Activated T-cell treated with anti-CD3 and anti-CD28 coated beads, Interleukin-2, amount 50 U/mL, for 72 hours (primary cell): ENCODE measurements around the gene DAGLA. TPM values are rescaled to one million over a fixed set of nuclear protein-coding genes. Genes with fewer than 3 reads are reported as not detected.

ENCODE experiments used
- ATAC-seq, 2 donors: fragments of 150-1000 bp; cut with Tn5 transposase; replicated peaks in 1 of 2; 2 replicates each; pipeline ENCODE4 v1.10.0; 2021; ENCODE audit warnings: moderate library complexity in 2 of 2, mild to moderate bottlenecking in 1 of 2
- DNase-seq, 2 donors: peaks; one replicate each; pipeline ENCODE4 v3.0.0; 2021 to 2022; ENCODE audit warnings: mixed read lengths in 1 of 2
- H3K27ac Mint-ChIP-seq: one replicate; pipeline ENCODE4 v1.8.0; 2022; ENCODE audit warnings: mild to moderate bottlenecking, moderate library complexity, mixed read lengths
- H3K27me3 Mint-ChIP-seq: one replicate; pipeline ENCODE4 v1.8.0; 2022; ENCODE audit warnings: low read depth, mixed read lengths
- H3K36me3 Mint-ChIP-seq, 2 donors: one replicate each; pipeline ENCODE4 v1.8.0; 2022; ENCODE audit warnings: mixed read lengths in 2 of 2, mild to moderate bottlenecking in 1 of 2; ENCODE audit not compliant: insufficient read depth in 2 of 2
- H3K4me1 Mint-ChIP-seq: one replicate; pipeline ENCODE4 v1.8.0; 2022; ENCODE audit warnings: low read depth, mixed read lengths
- H3K4me3 Mint-ChIP-seq, 2 donors: one replicate each; pipeline ENCODE4 v1.8.0; 2022; ENCODE audit warnings: mild to moderate bottlenecking in 2 of 2, mixed read lengths in 2 of 2, moderate library complexity in 2 of 2
- H3K9me3 Mint-ChIP-seq, 2 donors: one replicate each; pipeline ENCODE4 v1.8.0; 2022; ENCODE audit warnings: mixed read lengths in 2 of 2
- total RNA-seq, 2 donors: library from RNA; stranded (reverse); gene quantifications; one replicate each; pipeline ENCODE4 v1.2.3, GENCODE V29; 2022

DAGLA gene
- total RNA-seq, 2 donors from 2014 or later, result 0.05 to 0.09 TPM

GRCh38 chr11:61713464-61713863, 33.3 kb downstream of the DAGLA start:
- Mint-ChIP-seq H3K27ac (no peak overlapping the region), H3K36me3 (no peaks in the 10 kb centered on the region), H3K9me3 (no peaks in the 10 kb centered on the region), H3K27me3 (peaks cover 6% of the 10 kb centered on the region), H3K4me3 (no peak overlapping the region), H3K4me1 (no peaks in the 10 kb centered on the region)
- DNase-seq, result no peak
- ATAC-seq, result no peak

DNA sequence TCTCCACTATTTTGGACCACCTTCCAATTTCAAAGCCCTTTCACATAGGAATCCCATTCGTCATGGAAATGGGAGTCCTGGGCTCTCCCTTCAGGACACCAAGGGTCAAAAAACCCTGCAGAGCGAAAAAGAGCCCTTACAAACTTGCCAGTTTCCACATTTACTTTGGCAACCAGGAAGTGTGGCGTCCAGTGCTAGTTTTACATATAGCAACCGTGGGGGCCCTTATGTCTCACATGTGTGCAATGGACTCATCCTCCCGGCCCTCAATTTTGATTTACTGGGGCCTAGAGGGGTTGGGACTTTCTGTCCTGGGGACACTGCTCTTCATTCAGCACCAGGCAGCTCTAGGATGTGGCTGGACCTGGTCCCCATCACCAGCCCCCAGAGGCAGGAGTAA, 33.7 kb downstream of the DAGLA start:
- Mint-ChIP-seq H3K27me3 (peaks cover 6% of the 10 kb centered on the region), H3K36me3 (no peaks in the 10 kb centered on the region), H3K9me3 (no peaks in the 10 kb centered on the region), H3K4me1 (no peaks in the 10 kb centered on the region), H3K4me3 (no peak overlapping the region), H3K27ac (no peak overlapping the region)
- no peak for DNase-seq
- ATAC-seq, result no peak

- Mint-ChIP-seq H3K9me3 (no peaks in the 10 kb centered on the region), H3K27me3 (peaks cover 6% of the 10 kb centered on the region), H3K4me3 (no peak overlapping the region), H3K36me3 (no peaks in the 10 kb centered on the region), H3K4me1 (no peaks in the 10 kb centered on the region), H3K27ac (no peak overlapping the region)
- ATAC-seq, result no peak
- DNase-seq, result no peak
Observed at GRCh38 chr11:61714316-61714715, 34.1 kb downstream of the DAGLA start.

DNA sequence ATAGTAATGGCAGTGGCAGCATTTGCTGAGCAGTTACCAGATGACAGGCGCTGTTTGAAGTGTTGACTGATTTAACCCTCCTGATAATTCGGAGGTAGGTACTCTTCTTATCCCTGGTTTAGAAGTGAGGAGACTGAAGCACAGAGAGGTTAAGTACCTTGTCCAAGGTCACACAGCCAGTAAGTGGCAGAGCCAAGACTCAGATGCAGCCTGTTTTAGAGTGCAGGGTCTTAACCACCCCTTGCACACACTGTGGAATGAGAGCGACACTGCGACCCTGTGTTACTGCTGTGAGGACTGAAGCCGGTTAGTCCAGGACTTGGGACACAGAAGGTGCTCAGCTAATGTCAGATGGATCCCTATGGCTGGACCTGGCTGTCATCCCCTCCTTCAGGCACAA, 34.7 kb downstream of the DAGLA start:
- Mint-ChIP-seq H3K36me3 (no peaks in the 10 kb centered on the region), H3K9me3 (no peaks in the 10 kb centered on the region), H3K4me3 (no peak overlapping the region), H3K4me1 (no peaks in the 10 kb centered on the region), H3K27ac (no peak overlapping the region), H3K27me3 (peaks cover 6% of the 10 kb centered on the region)
- no peak for DNase-seq
- no peak for ATAC-seq

- Mint-ChIP-seq H3K27me3 (peaks cover 6% of the 10 kb centered on the region), H3K4me1 (no peaks in the 10 kb centered on the region), H3K9me3 (no peaks in the 10 kb centered on the region), H3K4me3 (no peak overlapping the region), H3K27ac (no peak overlapping the region), H3K36me3 (no peaks in the 10 kb centered on the region)
- DNase-seq, result no peak
- ATAC-seq, result no peak
Observed at GRCh38 chr11:61715867-61716266, 35.7 kb downstream of the DAGLA start.

DNA sequence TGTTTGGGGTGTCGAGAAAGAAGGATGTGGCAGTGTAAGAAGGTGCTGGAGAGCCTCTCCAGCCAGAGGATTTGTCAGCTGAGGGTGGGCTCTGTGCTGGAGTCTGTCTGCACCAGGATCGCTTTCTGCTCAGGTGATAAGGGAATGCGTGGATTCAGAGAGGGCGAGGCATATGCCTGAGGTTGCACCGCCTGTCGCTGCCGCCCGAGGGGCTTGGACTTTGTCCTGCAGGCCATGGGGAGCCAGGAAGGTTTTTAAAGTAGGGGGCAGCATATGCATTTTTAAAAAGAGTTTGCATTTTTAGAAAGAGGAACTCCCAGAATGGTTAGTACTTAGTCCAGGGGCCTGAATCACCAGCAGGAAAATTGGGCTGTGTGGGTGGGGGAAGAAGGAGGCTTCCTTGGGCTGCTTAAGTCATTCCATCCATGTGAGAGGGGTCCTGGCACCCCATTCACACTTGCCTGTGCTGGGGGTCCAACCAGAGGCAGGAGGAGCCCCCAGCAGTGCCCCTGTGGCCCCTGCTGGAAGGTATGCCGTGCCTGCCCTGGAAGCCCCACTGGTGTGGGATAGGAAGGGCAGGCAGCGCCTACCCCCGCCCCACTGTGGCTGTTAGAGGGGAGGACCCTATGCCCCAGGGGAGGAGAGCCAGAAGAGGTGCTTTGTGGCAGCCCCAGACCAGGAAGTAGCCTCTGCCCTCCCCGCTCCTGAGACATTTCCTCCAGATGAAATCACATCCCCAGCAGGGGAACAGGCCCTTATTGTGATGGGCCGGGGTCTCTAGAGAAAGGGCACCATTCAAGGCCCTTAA, 36.5 kb downstream of the DAGLA start:
- Mint-ChIP-seq H3K27ac (no peak overlapping the region), H3K4me3 (no peak overlapping the region), H3K27me3 (peaks cover 6% of the 10 kb centered on the region), H3K9me3 (no peaks in the 10 kb centered on the region), H3K4me1 (no peaks in the 10 kb centered on the region), H3K36me3 (no peaks in the 10 kb centered on the region)
- no peak for ATAC-seq
- DNase-seq, result no peak

GRCh38 chr11:61717286-61718033, 37.3 kb downstream of the DAGLA start:
- no peaks in the 10 kb centered on the region for H3K36me3 Mint-ChIP-seq
- H3K27me3 Mint-ChIP-seq, result peaks cover 6% of the 10 kb centered on the region
- no peaks in the 10 kb centered on the region for H3K9me3 Mint-ChIP-seq
- H3K4me1 Mint-ChIP-seq, result no peaks in the 10 kb centered on the region
- H3K4me3 Mint-ChIP-seq, result no peak overlapping the region
- DNase-seq (no peak), ATAC-seq (no peak)
- H3K27ac Mint-ChIP-seq, result no peak overlapping the region

- Mint-ChIP-seq H3K27me3 (peaks cover 6% of the 10 kb centered on the region), H3K4me1 (no peaks in the 10 kb centered on the region)
- no peak for ATAC-seq
Observed at GRCh38 chr11:61718046-61718531, 37.9 kb downstream of the DAGLA start.

GRCh38 chr11:61718621-61719302, 38.6 kb downstream of the DAGLA start:
- no peak for DNase-seq
- H3K9me3 Mint-ChIP-seq, result no peaks in the 10 kb centered on the region
- ATAC-seq, result no peak
- H3K36me3 Mint-ChIP-seq, result no peaks in the 10 kb centered on the region
- H3K27ac Mint-ChIP-seq, result no peak overlapping the region
- peaks cover 6% of the 10 kb centered on the region for H3K27me3 Mint-ChIP-seq
- H3K4me3 Mint-ChIP-seq, result no peak overlapping the region
- H3K4me1 Mint-ChIP-seq, result no peaks in the 10 kb centered on the region

More at GRCh38 chr11:61718046-61718531, 37.9 kb downstream of the DAGLA start:
- no peak for DNase-seq
- Mint-ChIP-seq H3K9me3 (no peaks in the 10 kb centered on the region), H3K27ac (no peak overlapping the region), H3K36me3 (no peaks in the 10 kb centered on the region), H3K4me3 (no peak overlapping the region)

DNA sequence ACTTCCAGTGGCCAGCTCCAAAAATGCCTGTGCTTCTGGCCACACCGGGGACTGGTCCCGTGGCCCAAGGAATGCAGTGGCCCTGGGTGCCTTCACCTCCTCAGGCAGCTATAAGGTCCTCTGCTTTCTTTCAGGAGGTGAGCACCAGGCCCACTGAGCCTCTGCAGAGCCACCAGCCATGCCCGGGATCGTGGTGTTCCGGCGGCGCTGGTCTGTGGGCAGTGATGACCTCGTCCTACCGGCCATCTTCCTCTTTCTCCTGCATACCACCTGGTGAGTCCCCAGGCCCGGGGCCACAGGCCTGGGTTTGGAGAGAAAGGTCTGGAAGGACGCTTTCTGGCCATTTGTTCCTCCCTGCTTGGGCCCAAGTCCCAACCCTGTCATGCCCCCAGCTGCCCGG, 39.8 kb downstream of the DAGLA start:
- H3K27me3 Mint-ChIP-seq, result peaks cover 6% of the 10 kb centered on the region
- H3K27ac Mint-ChIP-seq, result no peak overlapping the region
- no peaks in the 10 kb centered on the region for H3K9me3 Mint-ChIP-seq
- DNase-seq (no peak), ATAC-seq (no peak)
- H3K4me3 Mint-ChIP-seq, result no peak overlapping the region
- no peaks in the 10 kb centered on the region for H3K36me3 Mint-ChIP-seq
- H3K4me1 Mint-ChIP-seq, result no peaks in the 10 kb centered on the region

GRCh38 chr11:61720597-61720996, 40.4 kb downstream of the DAGLA start:
- Mint-ChIP-seq H3K27ac (no peak overlapping the region), H3K4me1 (no peaks in the 10 kb centered on the region), H3K4me3 (no peak overlapping the region), H3K9me3 (no peaks in the 10 kb centered on the region), H3K27me3 (peaks cover 6% of the 10 kb centered on the region), H3K36me3 (no peaks in the 10 kb centered on the region)
- ATAC-seq (no peak), DNase-seq (no peak)

- Mint-ChIP-seq H3K4me1 (peaks cover 5% of the 10 kb centered on the region), H3K27ac (no peak overlapping the region), H3K4me3 (no peak overlapping the region), H3K9me3 (no peaks in the 10 kb centered on the region), H3K27me3 (no peaks in the 10 kb centered on the region), H3K36me3 (no peaks in the 10 kb centered on the region)
- no peak for DNase-seq
- no peak for ATAC-seq
Observed at GRCh38 chr11:61724437-61724836, 44.2 kb downstream of the DAGLA start.

DNA sequence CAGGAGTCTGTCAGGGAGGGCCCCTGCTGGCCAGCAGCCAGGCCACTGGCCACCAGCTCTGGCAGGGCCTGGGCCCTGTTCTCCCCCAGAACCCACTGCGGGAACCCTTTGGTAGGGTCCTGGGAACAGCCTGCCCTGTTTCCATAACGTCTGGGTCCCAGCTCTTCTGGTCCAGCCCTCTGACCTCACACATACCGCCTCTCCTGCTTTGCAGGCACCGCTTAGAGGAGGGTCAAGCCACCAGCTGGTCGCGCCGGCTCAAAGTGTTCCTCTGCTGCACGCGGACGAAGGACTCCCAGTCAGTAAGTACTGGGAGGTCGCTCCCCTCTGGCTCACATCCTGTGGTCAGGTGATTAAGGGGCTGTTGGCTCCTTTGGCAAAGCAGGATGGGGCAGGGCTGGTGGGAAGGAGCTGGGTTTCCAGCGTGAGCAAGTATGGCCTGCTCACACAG, 45.6 kb downstream of the DAGLA start:
- no peaks in the 10 kb centered on the region for H3K27me3 Mint-ChIP-seq
- DNase-seq (no peak), ATAC-seq (no peak)
- H3K9me3 Mint-ChIP-seq, result no peaks in the 10 kb centered on the region
- H3K36me3 Mint-ChIP-seq, result no peaks in the 10 kb centered on the region
- H3K27ac Mint-ChIP-seq, result no peak overlapping the region
- H3K4me3 Mint-ChIP-seq, result no peak overlapping the region
- H3K4me1 Mint-ChIP-seq, result peaks cover 9% of the 10 kb centered on the region
